ENCODE measurements around the gene FDXR. TPM values are rescaled to one million over a fixed set of nuclear protein-coding genes. Genes with fewer than 3 reads are reported as not detected.

Gene FDXR
- total RNA-seq (2022; extraction: Qiagen RNA extraction) = 48.6 to 77.1 TPM (median 65.5 TPM) in 5 replicates

GRCh38 chr17:74872313-74873036 lies at the start of gene FDXR:
TSS of gene FDXR (minus strand) at chr17:74872994. CDS start at chr17:74872944, 50 bp downstream.

GRCh38 chr17:74892974-74893911 lies 20.4 kb upstream of the FDXR start, which contains the start of gene FADS6:
TSS of gene FADS6 (minus strand) at chr17:74893633. CDS start at chr17:74893595, 38 bp downstream.

GRCh38 chr17:74859459-74860228 lies 13.2 kb downstream of the FDXR start, which contains the start of gene GRIN2C:
TSS of gene GRIN2C (minus strand) at chr17:74859885. CDS start at chr17:74855092, 4,793 bp downstream.

Other genes starting within 250 kb of the FDXR start
- gene CD300E, start 249.3 kb downstream of the FDXR start, total RNA-seq (2022; extraction: Qiagen RNA extraction) = 0.02 TPM in 1 of 5 replicates, not detected in the others
- gene CD300LF, start 160.1 kb downstream of the FDXR start, total RNA-seq (2022; extraction: Qiagen RNA extraction) = not detected in 5 replicates
- 0.87 to 1.7 TPM (median 1.2 TPM) in 5 replicates for gene RAB37, start 135.7 kb downstream of the FDXR start, total RNA-seq (2022; extraction: Qiagen RNA extraction)
- gene NHERF1, start 124.4 kb downstream of the FDXR start, total RNA-seq (2022; extraction: Qiagen RNA extraction) = 35.3 to 45.9 TPM (median 44.4 TPM) in 5 replicates
- 52.9 to 62.5 TPM (median 57.2 TPM) in 5 replicates for gene NAT9, start 96.6 kb downstream of the FDXR start, total RNA-seq (2022; extraction: Qiagen RNA extraction)
- gene GRIN2C, start 13.1 kb downstream of the FDXR start, total RNA-seq (2022; extraction: Qiagen RNA extraction) = 0.07 to 0.61 TPM (median 0.24 TPM) in 5 replicates
- gene FADS6, start 20.6 kb upstream of the FDXR start, total RNA-seq (2022; extraction: Qiagen RNA extraction) = 0.06 to 0.12 TPM in 2 of 5 replicates, not detected in the others
- 0.03 to 0.11 TPM (median 0.08 TPM) in 5 replicates for gene USH1G, start 50.3 kb upstream of the FDXR start, total RNA-seq (2022; extraction: Qiagen RNA extraction)
- 0.05 to 0.08 TPM (median 0.05 TPM) in 4 of 5 replicates, not detected in the other for gene OTOP2, start 51.3 kb upstream of the FDXR start, total RNA-seq (2022; extraction: Qiagen RNA extraction)
- gene OTOP3, start 62.9 kb upstream of the FDXR start, total RNA-seq (2022; extraction: Qiagen RNA extraction) = 0.05 TPM in 1 of 5 replicates, not detected in the others
- gene HID1, start 99.8 kb upstream of the FDXR start, total RNA-seq (2022; extraction: Qiagen RNA extraction) = 6.0 to 9.9 TPM (median 9.0 TPM) in 5 replicates
- 37.1 to 57.1 TPM (median 52.4 TPM) in 5 replicates for gene CDR2L, start 114.6 kb upstream of the FDXR start, total RNA-seq (2022; extraction: Qiagen RNA extraction)
- gene MRPL58, start 139.7 kb upstream of the FDXR start, total RNA-seq (2022; extraction: Qiagen RNA extraction) = 76.4 to 81.8 TPM (median 77.9 TPM) in 5 replicates
- gene ATP5PD, start 174.0 kb upstream of the FDXR start, total RNA-seq (2022; extraction: Qiagen RNA extraction) = 451 to 583 TPM (median 485 TPM) in 5 replicates
- gene KCTD2, start 174.2 kb upstream of the FDXR start, total RNA-seq (2022; extraction: Qiagen RNA extraction) = 27.7 to 31.5 TPM (median 29.5 TPM) in 5 replicates
- gene SLC16A5, start 215.0 kb upstream of the FDXR start, total RNA-seq (2022; extraction: Qiagen RNA extraction) = 18.6 to 35.9 TPM (median 32.2 TPM) in 5 replicates
- gene ARMC7, start 237.0 kb upstream of the FDXR start, total RNA-seq (2022; extraction: Qiagen RNA extraction) = 17.3 to 22.0 TPM (median 18.5 TPM) in 5 replicates

Measured in A549 treated with CORT108297 at 1 μM for 4 hours (cell line).